Uterus (tissue), 2 donors: ENCODE results near the gene PCGF5.

Experiments used
- POLR2A ChIP-seq, 2 donors: fragments of 450-650 bp; IDR thresholded peaks; one replicate each; pipeline ENCODE4 v1.6.1; 2016; ENCODE audit warnings: antibody characterized with exemption in 2 of 2, mild to moderate bottlenecking in 1 of 2, moderate library complexity in 1 of 2
- TF ChIP-seq, protein P1 (sequence below), 4 experiments: fragments of 200-600 bp in 2 of 4; fragments of 450-650 bp in 2 of 4; sonication (generic) in 2 of 4; IDR thresholded peaks; one replicate each; pipeline ENCODE4 v1.5.1; 2016 to 2019; ENCODE audit warnings: antibody characterized with exemption in 4 of 4, mild to moderate bottlenecking in 2 of 4, moderate library complexity in 1 of 4

DNA sequence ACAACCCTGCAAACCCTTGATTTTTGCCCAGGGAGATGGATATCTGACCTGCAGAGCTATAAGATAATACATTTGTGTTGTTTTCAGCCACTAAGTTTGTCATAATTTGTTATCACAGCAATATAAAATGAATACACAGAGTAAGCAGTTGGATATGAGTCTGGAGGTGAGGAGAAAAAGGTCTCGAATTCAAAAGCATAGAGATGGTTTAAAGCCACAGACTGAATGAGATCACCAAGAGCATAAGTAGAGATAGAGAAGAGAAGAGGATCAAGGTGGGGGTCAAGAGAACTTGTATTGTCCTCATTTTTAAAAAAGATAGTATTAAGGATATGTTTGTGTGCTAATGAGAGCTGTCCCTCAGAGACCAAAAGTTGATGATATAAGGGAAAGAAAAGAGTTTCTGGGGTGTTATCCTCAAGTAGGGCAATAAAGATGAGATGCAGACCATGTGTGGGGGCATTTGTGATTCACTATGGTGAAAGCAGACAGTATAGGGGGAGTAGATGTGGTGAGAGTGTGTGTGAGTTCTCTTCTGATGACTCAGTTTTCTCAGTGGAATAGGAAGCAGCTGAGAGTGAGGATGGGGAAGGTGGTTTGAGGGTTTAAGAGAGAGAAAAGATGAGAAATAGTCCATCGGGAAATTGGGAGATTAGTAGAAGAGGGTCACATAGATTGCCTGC lies 25.8 kb upstream of the PCGF5 start:
- TF ChIP-seq, protein P1, sequence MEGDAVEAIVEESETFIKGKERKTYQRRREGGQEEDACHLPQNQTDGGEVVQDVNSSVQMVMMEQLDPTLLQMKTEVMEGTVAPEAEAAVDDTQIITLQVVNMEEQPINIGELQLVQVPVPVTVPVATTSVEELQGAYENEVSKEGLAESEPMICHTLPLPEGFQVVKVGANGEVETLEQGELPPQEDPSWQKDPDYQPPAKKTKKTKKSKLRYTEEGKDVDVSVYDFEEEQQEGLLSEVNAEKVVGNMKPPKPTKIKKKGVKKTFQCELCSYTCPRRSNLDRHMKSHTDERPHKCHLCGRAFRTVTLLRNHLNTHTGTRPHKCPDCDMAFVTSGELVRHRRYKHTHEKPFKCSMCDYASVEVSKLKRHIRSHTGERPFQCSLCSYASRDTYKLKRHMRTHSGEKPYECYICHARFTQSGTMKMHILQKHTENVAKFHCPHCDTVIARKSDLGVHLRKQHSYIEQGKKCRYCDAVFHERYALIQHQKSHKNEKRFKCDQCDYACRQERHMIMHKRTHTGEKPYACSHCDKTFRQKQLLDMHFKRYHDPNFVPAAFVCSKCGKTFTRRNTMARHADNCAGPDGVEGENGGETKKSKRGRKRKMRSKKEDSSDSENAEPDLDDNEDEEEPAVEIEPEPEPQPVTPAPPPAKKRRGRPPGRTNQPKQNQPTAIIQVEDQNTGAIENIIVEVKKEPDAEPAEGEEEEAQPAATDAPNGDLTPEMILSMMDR (IDR thresholded peaks at IDR 0.05), result no peak
- TF ChIP-seq POLR2A (IDR thresholded peaks at IDR 0.05), result no peak
